ENCODE results near the gene DGKE. TPM values are rescaled to one million over a fixed set of nuclear protein-coding genes. Genes with fewer than 3 reads are reported as not detected.

Gene DGKE
- 10.0 and 14.3 TPM in 2 replicates for total RNA-seq

GRCh38 chr17:56833809-56834379, at the start of gene DGKE, which contains the start of gene C17orf67:
Gene DGKE, plus strand, starts transcription at chr17:56834151. Its CDS starts 645 bp downstream, at chr17:56834796.
Gene C17orf67, minus strand, starts transcription at chr17:56833920. Its CDS starts 18,110 bp downstream, at chr17:56815810.

GRCh38 chr17:56913867-56914580, 80.1 kb downstream of the DGKE start, which contains the start of gene TRIM25:
Gene TRIM25, minus strand, starts transcription at chr17:56914049. Its CDS starts 61 bp downstream, at chr17:56913988.

Other genes with a start within 250 kb of the DGKE start
- gene NOG, start 240.5 kb upstream of the DGKE start, total RNA-seq: 1.3 and 2.1 TPM in 2 replicates
- 3.1 and 6.0 TPM in 2 replicates for gene C17orf67, start 231 bp upstream of the DGKE start, total RNA-seq
- 24.3 and 36.1 TPM in 2 replicates for gene TRIM25, start 79.9 kb downstream of the DGKE start, total RNA-seq
- 12.7 and 15.5 TPM in 2 replicates for gene COIL, start 126.9 kb downstream of the DGKE start, total RNA-seq
- 31.9 and 36.4 TPM in 2 replicates for gene SCPEP1, start 144.0 kb downstream of the DGKE start, total RNA-seq